HG03066 (cell line): ENCODE results near the gene FAM120AOS.

Experiments used
- ATAC-seq: cut with Tn5 transposase; IDR thresholded peaks from one replicate; pipeline ENCODE4 v1.9.1; 2021; ENCODE audit warnings: low read depth; ENCODE audit not compliant: unreplicated experiment

The FAM120AOS gene

DNA sequence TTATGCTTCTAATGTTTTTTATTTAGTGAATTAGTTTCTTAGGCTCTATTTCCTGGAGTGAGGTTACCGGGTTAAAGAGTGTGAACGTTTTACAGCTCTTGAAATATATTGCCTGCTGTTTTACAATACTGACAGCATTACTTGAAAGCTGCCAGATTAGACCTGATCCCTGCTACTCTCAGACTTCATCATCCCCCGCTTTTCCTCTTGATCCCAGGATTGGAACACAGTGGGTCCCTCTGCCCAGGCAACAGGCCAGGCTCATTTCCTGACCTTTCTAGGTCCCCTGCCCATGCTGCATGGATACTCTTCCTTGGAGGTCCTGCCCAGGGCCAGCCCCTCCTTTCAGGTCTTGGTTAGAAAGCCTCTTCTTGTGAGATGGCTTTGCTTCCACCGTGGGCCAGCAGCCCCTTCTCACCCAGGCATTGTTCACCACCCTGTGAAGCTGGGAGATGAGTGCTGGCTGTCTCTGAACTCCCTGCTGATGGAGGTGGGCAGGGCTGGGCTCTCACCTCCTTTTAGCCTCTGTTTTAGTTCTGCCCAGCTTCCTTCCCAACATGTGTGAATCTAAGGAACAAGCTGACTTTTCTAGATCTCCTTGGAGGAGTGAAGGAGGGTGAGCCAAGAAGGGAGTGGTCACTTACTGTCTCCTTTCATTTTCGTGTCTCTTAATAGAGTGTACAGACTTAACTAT, 15.5 kb upstream of the FAM120AOS start:
- ATAC-seq: no peak

DNA sequence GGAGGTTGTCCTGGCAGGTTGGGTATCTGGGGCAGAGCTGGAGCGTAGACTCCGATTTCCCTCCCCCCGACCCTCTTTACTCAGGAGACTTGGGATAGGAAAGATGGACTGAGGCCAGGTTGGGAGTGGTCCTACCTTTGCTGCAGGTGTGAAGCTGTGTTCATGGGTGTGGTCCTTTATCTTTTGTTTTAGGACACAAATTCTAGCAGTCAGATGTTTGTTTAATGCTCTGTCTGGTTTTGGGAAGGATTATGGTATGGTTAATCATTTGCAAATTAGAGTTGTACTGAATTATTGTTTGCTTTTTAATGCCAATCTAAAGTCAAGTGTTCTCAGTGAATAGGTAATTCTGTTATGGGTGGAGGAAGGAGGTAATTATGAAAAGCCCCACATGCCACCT, 14.1 kb upstream of the FAM120AOS start:
- ATAC-seq: no peak

DNA sequence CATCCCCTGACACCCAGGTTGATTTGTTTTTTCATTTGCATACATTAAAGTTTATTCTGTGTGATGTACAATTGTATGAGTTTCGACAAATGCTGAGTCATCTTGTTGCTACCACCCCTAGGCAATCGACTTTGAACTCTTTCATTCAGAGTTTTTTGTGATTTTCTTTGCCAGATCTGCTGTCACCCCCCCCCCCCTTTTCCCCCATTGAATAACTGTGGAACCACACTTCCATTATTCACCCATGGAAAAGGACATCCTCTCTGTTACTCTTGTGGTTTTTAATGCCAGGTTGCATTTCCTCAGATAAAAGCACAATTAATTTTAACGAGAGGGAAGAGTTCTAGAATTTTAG, 13.7 kb upstream of the FAM120AOS start:
- ATAC-seq: no peak

DNA sequence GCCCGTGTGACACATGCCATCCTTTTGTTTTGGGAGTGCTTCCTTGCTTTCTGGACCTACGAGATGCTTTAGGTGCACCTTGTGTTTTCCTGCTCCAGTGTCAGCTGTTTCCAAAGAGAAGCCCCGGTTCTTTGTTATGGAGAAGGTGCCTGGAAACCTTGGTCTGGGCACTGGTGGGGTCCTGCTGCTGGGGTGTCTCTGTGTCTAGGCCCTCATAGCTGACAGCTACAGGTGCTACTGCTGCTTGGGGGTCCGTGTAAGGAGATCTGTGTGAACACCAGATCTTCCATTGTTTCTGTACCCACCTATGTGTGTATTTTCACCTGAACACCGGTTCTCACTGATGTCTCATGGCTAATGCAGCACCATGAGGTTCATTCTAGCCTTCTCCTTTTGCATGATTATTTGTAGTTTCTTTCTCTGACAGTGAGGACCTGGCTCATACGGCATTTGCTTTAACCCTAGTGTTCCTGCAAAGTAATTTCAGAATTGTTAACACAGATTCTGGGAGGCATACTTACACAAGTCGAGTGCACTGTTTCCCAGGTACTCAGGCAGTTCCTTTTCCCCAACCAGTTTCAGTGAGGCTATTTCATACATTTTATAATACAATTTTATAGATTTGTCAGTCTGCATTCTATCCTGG, 13.2 kb upstream of the FAM120AOS start:
- ATAC-seq: no peak

DNA sequence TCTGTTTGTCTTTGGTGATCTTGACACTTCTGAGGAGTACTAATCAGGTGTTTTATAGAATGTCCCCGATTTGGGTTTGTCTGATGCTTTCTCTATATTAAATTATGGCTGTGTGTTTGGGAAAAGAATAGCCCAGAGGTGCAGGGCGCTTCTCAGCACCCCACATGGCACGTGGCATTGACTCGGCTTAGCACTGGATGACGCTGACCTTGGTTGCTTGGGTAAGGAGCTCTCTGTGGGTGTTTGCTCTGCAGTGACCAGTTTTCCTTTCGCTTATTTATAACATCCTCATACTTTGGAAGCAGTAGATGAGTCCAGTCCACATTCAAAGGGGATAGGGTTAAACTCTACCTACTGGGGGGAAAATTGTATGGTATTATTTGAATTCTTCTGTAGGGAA, 12.5 kb upstream of the FAM120AOS start:
- ATAC-seq: no peak

DNA sequence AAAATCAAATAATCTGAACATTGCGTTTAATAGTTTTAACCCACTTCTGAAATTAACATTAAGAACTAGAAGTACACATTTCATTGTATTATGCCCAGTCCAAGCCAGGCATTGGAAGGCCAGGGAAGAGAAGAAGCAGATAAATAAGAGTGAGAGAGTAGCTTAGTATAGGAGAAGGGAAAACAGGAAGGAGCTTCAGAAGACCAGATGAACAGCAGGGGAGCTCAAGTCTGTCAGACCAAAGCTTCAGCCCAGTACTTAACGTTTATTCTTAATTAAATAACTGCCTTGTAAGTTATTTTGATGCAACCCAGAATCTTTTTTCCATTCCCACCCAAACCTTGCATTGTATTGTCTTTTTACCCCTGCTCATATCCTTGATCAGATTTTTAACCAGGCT, 11.5 kb upstream of the FAM120AOS start:
- ATAC-seq: no peak

DNA sequence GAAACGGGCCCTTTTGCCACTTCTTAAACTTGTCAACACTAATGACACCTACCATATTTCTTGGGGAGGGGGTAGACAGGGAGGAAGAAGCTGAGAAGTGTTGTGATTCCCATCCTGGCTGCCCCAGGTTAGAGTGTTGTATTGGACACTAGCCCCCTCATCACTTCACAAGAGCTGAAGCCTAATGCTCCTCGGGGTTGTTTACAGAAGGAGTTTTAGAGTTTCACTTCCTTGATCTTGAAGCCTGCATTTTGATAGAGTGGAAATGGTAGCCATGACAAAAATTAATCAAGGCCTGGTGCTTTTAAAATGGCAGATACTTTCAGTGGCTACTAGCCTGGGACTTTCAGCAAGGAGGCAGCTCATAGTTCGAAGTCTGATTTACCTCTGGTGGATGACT, 11.0 kb upstream of the FAM120AOS start:
- ATAC-seq: no peak

DNA sequence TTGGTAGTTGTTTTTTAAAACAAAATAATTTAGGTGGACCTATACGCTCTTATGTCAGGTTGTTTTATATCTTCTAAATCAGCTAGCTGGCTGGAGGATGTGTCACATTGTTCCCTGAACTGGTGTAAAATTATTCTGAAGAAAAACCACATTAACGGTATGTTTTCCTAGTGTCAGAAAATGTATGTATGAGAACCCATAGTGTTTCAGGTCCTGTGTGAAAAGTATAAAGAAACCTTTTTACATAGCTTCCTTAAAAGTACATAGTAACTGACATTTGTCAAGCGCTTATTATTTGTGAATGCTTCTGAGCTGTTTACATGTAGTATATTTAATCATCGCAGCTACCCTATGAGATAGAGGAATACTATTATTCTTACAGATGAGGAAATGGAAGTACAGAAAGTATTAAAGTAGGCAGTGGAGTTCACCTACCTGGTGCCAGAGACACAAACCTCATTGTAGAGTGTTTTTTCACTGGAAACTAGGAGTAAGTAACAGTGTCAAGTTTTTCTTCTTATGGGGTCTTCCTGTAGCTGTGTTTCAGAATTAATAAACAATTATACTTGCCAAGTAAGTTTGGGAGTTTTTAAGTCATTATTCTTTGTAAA, 10.4 kb upstream of the FAM120AOS start:
- ATAC-seq: no peak

DNA sequence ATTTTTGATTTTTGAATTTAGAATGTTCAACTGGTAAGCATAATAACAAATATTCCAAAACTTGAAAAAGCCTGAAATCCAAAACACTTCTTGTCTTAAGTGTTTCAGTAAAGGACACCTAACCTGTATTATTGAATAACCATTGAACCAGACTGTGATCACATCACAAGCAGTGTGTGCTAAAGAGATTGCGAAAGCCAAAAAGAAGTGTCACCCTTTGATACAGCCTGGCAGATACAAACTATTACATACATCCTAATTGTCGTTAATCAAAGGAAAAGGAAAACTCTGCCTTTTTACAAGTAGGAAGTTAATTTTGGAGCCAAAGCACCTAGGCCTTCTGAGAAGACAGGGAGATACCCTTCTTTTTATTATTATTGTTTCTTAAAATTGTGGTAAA, 8.4 kb upstream of the FAM120AOS start:
- no peak for ATAC-seq

DNA sequence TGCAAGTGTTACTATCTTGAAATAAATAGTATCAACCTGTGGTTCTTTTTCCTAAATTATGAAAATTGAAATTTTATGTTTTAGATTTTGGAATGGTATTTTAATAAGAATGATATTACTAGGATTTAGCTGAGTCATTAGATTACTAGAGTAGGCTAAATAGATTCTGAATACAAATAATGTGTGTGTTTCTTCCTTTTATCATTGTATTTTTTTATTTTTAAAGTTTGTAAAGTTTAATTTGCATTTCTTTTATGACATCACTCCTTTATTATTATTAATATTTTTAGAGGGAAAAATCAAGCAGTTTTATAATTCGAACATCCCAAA, 8.0 kb upstream of the FAM120AOS start:
- ATAC-seq: no peak

DNA sequence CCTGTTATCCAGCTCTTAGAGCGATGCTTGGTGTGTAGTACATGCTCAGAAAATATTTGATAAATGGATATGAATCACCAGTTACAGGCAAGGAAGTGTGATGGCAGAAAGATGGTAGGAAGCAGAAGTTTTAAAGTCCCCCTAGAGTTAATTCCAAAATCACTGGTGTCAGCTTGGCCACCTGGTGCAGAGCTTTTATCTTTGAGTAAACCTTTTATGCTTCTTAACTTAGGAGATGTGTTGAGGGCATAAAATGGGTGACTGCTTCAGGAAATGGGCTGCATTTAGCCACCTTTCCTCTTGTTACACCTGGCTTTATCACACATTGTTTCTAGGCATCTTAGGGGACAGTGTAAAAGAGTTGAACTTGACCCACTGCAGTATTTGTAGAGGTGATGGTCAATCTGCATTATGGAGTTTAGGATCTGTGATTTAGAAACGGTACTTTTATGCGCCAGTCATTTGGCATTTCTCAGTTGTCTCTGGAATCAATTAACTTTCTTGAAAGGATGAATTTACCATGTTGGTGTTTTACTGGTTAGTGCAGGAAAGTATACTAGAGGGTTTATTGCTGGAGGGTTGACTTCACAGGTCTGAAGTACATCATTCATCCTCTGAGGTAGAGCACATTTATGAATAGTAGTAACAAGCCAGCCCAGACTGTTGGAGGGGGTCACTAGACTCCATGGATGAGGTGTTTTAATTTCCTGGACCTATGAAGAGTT, 7.5 kb upstream of the FAM120AOS start:
- no peak for ATAC-seq

DNA sequence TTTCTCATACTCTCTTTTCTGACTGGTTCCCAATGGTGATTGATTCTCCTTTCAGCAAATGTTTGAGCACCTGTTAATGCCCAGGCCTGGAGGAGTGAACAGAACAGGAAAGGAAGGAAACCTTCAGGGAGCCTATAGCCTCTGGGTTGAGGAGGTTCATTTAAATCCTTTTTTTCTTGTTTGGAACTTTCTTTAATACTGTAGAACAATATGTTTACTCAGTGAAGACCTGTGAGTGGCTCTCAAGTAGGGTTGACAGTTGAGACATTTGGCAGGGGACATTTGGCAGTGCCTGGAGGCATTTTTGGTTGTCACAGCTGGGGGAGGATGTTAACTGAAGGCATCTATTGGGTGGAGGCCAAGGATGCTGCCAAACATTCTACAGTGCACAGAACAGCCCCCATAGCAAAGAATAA, 6.1 kb upstream of the FAM120AOS start:
- ATAC-seq: no peak

DNA sequence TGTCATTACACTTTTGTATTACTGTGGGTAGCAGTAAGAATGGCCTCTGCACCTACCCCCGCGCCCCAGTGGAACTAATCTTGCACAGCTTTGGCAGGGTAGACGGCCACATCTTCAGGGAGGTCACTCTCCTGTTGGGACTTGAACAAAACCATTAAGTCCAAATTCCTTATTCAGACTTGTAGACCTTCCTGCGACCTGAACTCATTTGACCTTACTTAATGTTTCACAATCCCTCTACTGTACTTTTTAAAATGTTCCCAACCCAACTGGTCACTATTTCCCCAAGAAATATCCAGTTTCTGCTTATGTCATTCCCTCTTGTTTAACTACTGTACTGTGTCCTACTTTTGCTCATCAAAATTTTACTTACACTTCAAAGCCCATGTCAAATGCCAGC, 5.3 kb upstream of the FAM120AOS start:
- ATAC-seq: no peak

DNA sequence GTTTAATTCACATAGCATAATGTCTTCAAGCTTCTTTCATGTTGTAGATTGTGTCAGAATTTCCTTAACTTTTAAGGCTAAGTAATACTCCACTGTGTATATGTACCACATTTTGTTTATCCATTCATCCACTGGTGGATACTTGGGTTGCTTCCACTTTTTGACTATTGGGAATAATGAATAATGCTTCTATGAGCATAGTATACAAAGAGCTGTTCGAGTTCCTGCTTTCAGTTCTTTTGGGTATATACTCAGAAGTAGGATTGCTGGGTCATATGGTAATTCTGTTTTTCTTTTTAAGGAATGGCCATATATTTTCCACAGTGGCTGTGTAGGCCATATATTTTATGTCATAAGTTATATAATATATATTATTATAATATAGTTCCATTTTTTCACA, 3.6 kb upstream of the FAM120AOS start:
- ATAC-seq: no peak

DNA sequence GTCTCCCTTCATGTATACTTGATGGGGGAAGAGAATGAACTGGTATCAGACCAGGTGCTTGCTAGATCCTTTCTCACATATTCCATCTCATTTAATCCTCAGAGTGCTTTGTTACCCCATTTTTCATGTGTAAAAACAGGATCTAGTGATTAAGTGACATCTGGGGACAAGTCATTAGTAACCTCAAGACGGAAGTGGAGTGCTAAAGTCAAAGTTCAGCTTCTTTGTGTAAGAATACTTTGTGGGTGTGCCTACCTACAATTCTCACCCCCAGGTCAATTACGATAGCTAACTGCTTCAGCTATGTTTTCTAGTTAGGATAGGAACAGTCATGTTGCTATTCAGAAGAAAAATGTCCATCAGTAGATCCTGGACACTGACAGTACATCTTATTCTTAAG, 3.1 kb upstream of the FAM120AOS start:
- no peak for ATAC-seq

DNA sequence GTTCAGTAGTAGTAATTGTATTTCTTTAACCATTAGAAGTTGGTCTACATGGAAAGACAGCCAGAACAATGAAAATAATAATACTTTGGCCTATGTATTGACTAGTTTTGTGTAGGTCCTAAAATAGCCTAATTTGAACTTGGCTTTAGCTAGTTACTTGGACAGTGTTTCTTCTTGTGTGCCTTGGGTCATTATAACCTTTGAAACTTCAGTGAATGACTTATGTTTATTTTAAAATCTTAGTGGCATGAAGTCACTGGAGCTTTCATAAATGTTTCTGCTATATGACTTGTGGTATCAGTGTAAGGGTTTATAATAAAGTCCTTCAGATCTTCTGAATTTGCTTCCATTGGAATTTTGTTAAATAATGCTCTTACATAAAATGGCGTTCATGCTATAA, 2.6 kb upstream of the FAM120AOS start:
- no peak for ATAC-seq

DNA sequence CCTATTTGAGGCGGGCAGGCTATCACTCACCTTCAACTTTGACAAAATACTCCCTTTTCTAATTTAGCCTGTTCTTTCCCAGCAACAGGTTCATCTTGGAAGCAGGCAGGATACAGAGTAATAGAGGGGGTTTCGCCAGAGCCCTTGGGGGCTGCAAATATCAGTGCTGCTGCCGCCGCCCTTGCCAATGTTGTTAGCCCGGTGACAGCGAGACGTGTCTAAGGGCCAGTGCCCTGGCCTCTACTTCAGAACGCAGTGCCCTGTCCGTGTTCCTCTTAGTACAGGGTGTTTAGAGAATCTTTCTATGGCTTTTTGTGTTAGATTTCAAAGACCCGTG, 703 bp downstream of the FAM120AOS start:
- no peak for ATAC-seq

DNA sequence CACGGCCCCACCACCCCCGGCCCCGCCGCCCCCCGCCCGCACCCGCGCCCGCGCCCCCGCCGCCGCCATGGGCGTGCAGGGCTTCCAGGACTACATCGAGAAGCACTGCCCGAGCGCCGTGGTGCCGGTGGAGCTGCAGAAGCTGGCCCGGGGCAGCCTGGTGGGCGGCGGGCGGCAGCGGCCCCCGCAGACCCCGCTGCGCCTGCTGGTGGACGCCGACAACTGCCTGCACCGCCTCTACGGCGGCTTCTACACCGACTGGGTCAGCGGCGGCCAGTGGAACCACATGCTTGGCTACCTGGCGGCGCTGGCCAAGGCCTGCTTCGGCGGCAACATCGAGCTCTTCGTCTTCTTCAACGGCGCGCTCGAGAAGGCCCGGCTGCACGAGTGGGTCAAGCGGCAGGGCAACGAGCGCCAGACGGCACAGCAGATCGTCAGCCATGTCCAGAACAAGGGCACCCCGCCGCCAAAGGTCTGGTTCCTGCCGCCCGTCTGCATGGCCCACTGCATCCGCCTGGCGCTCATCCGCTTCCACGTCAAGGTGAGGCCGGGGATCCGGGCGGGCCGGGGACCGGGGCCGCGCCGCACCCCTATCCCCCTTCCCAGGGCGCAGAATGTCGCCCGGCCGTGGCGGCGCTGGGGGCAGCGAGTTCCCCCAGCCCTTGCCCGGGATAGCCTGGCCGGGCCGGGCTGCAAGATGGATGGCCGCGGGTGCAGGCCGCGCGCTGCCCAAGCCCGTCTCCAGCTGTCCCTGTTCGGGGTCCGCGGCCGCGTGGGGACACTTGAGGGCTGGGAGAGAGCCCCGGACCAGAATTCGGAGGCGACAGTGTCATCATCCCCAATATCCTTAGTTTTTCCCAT, 1.3 kb downstream of the FAM120AOS start:
- ATAC-seq: peak; percentile 15

DNA sequence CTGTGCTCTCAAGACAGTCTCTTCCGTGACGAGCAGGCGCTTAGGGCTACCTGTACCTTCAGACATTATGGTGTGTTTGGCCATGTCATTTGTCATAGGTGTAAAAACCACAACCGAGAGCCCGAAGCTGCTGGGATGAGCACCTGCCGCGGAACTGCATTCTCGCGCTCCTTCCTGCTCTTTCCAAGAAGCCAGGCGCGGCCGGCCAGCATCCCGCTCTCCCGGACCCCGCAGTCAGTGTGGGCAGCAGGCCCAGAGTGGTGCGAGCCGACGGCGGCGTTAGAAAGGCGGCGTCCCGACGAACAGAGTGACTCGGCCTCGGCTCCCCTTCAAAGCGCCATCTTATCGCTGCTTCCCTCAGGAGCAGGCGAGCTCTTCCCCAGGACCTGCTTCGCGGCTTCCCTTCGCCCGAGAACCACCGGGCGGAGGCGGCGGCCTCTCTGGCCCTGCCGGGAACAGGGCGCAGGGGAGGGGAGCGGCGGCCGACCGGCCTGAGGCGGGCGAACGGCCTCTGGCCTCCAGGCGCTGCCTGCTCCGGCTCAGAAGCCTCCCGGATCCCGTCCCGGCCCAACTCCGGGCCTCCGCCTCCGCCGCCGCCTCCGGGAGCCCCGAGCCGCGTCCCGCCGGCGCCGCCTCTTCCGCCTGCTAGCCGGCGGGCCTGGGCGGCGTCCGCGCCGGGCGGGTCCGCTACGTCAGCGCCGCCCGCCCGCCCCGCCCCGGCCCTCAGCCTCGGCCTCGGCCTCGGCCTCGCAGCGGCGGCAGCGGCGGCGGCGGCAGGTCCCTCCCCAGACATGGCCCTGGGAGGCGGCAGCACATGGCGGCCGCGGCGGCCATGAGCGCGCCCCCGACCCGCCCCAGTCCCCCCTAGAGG, 2.2 kb downstream of the FAM120AOS start, which contains the start of gene FAM120A:
Gene FAM120A, plus strand, starts transcription at position 741 of the 871 bp plus-strand sequence. CDS start 231 bp downstream, outside the sequence.
- peak; percentile 51 for ATAC-seq

DNA sequence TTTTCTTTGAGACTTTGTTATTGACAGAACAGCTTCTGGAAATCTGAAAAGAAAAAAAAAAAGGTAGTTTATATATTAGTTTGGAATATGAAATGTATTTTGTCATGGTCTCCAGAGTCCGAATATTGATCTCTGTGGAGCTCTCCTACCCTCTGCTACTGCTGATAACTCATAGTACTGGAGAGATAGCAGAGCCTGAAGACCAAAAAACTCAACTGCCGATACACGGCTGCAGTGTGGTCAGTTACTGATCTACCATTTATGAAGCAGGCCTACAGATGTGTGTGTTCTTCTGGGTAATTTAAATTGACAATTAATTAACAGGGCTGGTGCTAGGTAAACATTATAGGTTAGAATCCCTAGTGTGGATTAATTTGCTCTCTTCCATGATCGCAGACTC, 5.7 kb downstream of the FAM120AOS start:
- ATAC-seq: no peak
